H1 (cell line): ENCODE data around the gene ZNF750. TPM values are rescaled to one million over a fixed set of nuclear protein-coding genes. Genes with fewer than 3 reads are reported as not detected.

ENCODE experiments used
- CTCF ChIA-PET: fragments of 300-600 bp; sonication (Branson Sonifier 250); formaldehyde crosslinking; loops from one replicate; lab custom pipeline; 2021; ENCODE audit not compliant: partially characterized antibody; lab: Charles Lee
- POLR2A ChIA-PET: fragments of 300-600 bp; sonication (Branson Sonifier 250); formaldehyde crosslinking; loops from one replicate; lab custom pipeline; 2021; ENCODE audit warnings: inconsistent platforms; ENCODE audit not compliant: partially characterized antibody; lab: Charles Lee
- DNase-seq, 2 experiments: peaks; one replicate each; pipeline versions ENCODE4 v3.0.0 to v3.0.0-alpha.2; 2010 to 2022; ENCODE audit warnings: low spot score in 2 of 2, low read depth in 1 of 2, mixed read lengths in 1 of 2
- FAIRE-seq: peaks from 2 replicates; lab custom pipeline; 2011; peaks lifted over from hg19 to GRCh38; lab: Jason Lieb, UNC
- H2AFZ ChIP-seq: 2 replicates; pipeline ENCODE4 v1.8.1; 2012; ENCODE audit warnings: low read length, inconsistent platforms
- H2AK5ac ChIP-seq: 2 replicates; pipeline ENCODE4 v1.6.1; 2013; ENCODE audit warnings: low read depth, low read length
- H2BK120ac ChIP-seq: replicated peaks from 2 replicates; pipeline ENCODE3; 2013; ENCODE audit warnings: low read depth, low read length, inconsistent platforms
- H2BK12ac ChIP-seq: 2 replicates; pipeline ENCODE4 v1.6.1; 2013; ENCODE audit warnings: low read depth, low read length
- H2BK15ac ChIP-seq: 2 replicates; pipeline ENCODE4 v1.6.1; 2013; ENCODE audit warnings: low read length
- H2BK20ac ChIP-seq: 2 replicates; pipeline ENCODE4 v1.6.1; 2013; ENCODE audit warnings: low read length
- H2BK5ac ChIP-seq: 2 replicates; pipeline ENCODE4 v1.6.1; 2013; ENCODE audit warnings: low read depth, low read length
- H3K14ac ChIP-seq: 2 replicates; pipeline ENCODE4 v1.6.1; 2013; ENCODE audit warnings: inconsistent platforms; ENCODE audit not compliant: insufficient read length
- H3K18ac ChIP-seq: 2 replicates; pipeline ENCODE4 v1.6.1; 2013; ENCODE audit warnings: low read length; ENCODE audit errors: extremely low read depth
- H3K23ac ChIP-seq: 2 replicates; pipeline ENCODE4 v1.6.1; 2013; ENCODE audit warnings: inconsistent platforms; ENCODE audit not compliant: insufficient read length
- H3K23me2 ChIP-seq: 2 replicates; pipeline ENCODE4 v1.6.1; 2013; ENCODE audit warnings: low read depth, low read length
- H3K27ac ChIP-seq: 2 replicates; pipeline ENCODE4 v1.6.1; 2011; ENCODE audit warnings: low read depth, low read length, inconsistent platforms
- H3K27me3 ChIP-seq, 4 experiments: replicated peaks in 1 of 4; 1 replicate in 1 of 4; 2 replicates in 3 of 4; pipeline versions ENCODE4 v1.6.1 to v1.8.1; 2011 to 2013; ENCODE audit warnings: low read length in 3 of 4, mild to moderate bottlenecking in 3 of 4, inconsistent platforms in 2 of 4, mixed read lengths in 2 of 4, moderate library complexity in 1 of 4; ENCODE audit not compliant: control insufficient read depth in 3 of 4, insufficient read depth in 3 of 4; ENCODE audit errors: extremely low read depth in 1 of 4
- H3K36me3 ChIP-seq, 4 experiments: 2 replicates each; pipeline versions ENCODE4 v1.6.1 to v1.8.1; 2011 to 2013; ENCODE audit warnings: mild to moderate bottlenecking in 4 of 4, low read length in 3 of 4, moderate library complexity in 2 of 4, control low read depth in 1 of 4, inconsistent platforms in 1 of 4; ENCODE audit not compliant: insufficient read depth in 4 of 4, control insufficient read depth in 2 of 4
- H3K4ac ChIP-seq: replicated peaks from 2 replicates; pipeline ENCODE3; 2013; ENCODE audit warnings: low read length, low read depth, mixed read lengths, inconsistent platforms; ENCODE audit not compliant: insufficient read length
- H3K4me1 ChIP-seq, 4 experiments: replicated peaks in 1 of 4; 1 replicate in 1 of 4; 2 replicates in 3 of 4; pipeline versions ENCODE4 v1.6.1 to v1.8.1; 2011 to 2013; ENCODE audit warnings: low read length in 3 of 4, inconsistent platforms in 2 of 4, mixed read lengths in 1 of 4; ENCODE audit not compliant: insufficient read depth in 4 of 4, control insufficient read depth in 3 of 4
- H3K4me2 ChIP-seq, 2 experiments: 2 replicates each; pipeline versions ENCODE4 v1.6.1 to v1.8.1; 2011 to 2013; ENCODE audit warnings: low read depth in 2 of 2, low read length in 2 of 2, control low read depth in 1 of 2, inconsistent platforms in 1 of 2, mild to moderate bottlenecking in 1 of 2; ENCODE audit not compliant: insufficient read depth in 1 of 2
- H3K4me3 ChIP-seq, 4 experiments: fragments of 200-600, 300-600 bp in 1 of 4; sonication (generic), shearing (Covaris generic), sonication (Bioruptor Twin) in 1 of 4; 2 replicates each; pipeline versions ENCODE4 v1.5.1 to v1.8.1; 2011 to 2016; ENCODE audit warnings: low read length in 4 of 4, low read depth in 3 of 4, control low read depth in 2 of 4, inconsistent platforms in 2 of 4, mild to moderate bottlenecking in 2 of 4, mixed read lengths in 1 of 4, moderate library complexity in 1 of 4; ENCODE audit not compliant: insufficient read depth in 2 of 4; ENCODE audit errors: extremely low read depth in 1 of 4
- H3K56ac ChIP-seq: replicated peaks from 2 replicates; pipeline ENCODE3; 2013; ENCODE audit warnings: low read depth, mild to moderate bottlenecking, mixed read lengths, low read length, inconsistent platforms; ENCODE audit not compliant: insufficient read length
- H3K79me1 ChIP-seq: 2 replicates; pipeline ENCODE4 v1.6.1; 2013; ENCODE audit warnings: low read depth, low read length, control low read depth
- H3K79me2 ChIP-seq, 2 experiments: 2 replicates each; pipeline versions ENCODE4 v1.6.1 to v1.8.1; 2012 to 2013; ENCODE audit warnings: low read length in 2 of 2, mild to moderate bottlenecking in 2 of 2, inconsistent platforms in 1 of 2; ENCODE audit not compliant: insufficient read depth in 2 of 2, control insufficient read depth in 1 of 2
- H3K9ac ChIP-seq, 4 experiments: replicated peaks in 1 of 4; 1 replicate in 1 of 4; 2 replicates in 3 of 4; pipeline versions ENCODE4 v1.6.1 to v1.8.1; 2011 to 2013; ENCODE audit warnings: low read depth in 3 of 4, low read length in 3 of 4, control low read depth in 2 of 4, mild to moderate bottlenecking in 2 of 4, moderate library complexity in 2 of 4, inconsistent platforms in 1 of 4; ENCODE audit errors: extremely low read depth in 1 of 4
- H3K9me3 ChIP-seq, 2 experiments: 2 replicates each; pipeline versions ENCODE4 v1.6.1 to v1.8.1; 2012 to 2013; ENCODE audit warnings: mild to moderate bottlenecking in 2 of 2, moderate library complexity in 2 of 2, control low read depth in 1 of 2, inconsistent platforms in 1 of 2, low read depth in 1 of 2, low read length in 1 of 2, mixed read lengths in 1 of 2; ENCODE audit not compliant: insufficient read depth in 2 of 2
- H4K20me1 ChIP-seq, 2 experiments: replicated peaks in 1 of 2; 2 replicates each; pipeline versions ENCODE3 to v1.8.1; 2011 to 2013; ENCODE audit warnings: inconsistent platforms in 2 of 2, low read length in 2 of 2, mild to moderate bottlenecking in 1 of 2; ENCODE audit not compliant: insufficient read depth in 2 of 2, control insufficient read depth in 1 of 2
- H4K5ac ChIP-seq: 2 replicates; pipeline ENCODE4 v1.6.1; 2013; ENCODE audit warnings: low read length, low read depth, mixed read lengths, inconsistent platforms; ENCODE audit not compliant: insufficient read length
- H4K8ac ChIP-seq: 2 replicates; pipeline ENCODE4 v1.8.0; 2013; ENCODE audit warnings: mild to moderate bottlenecking, moderate library complexity, low read length, inconsistent platforms; ENCODE audit not compliant: insufficient read depth; ENCODE audit errors: extremely low read depth
- H4K91ac ChIP-seq: replicated peaks from 2 replicates; pipeline ENCODE3; 2013; ENCODE audit warnings: low read length, mixed read lengths, inconsistent platforms; ENCODE audit not compliant: insufficient read length
- CHD1 ChIP-seq: IDR thresholded peaks from 2 replicates; pipeline ENCODE4 v1.6.1; 2012; ENCODE audit warnings: low read depth, low read length, improper control_type of control experiment
- GABPA ChIP-seq: IDR thresholded peaks from 2 replicates; pipeline ENCODE4 v1.6.1; 2011; ENCODE audit warnings: mild to moderate bottlenecking, low read length, moderate library complexity, borderline replicate concordance; ENCODE audit not compliant: insufficient read depth
- HDAC2 ChIP-seq, 2 experiments: fragments of 300-600 bp in 1 of 2; sonication (generic) in 1 of 2; IDR thresholded peaks; 2 replicates each; pipeline ENCODE4 v1.6.1; 2011 to 2012; ENCODE audit warnings: low read depth in 2 of 2, low read length in 2 of 2, mild to moderate bottlenecking in 2 of 2, moderate library complexity in 2 of 2, borderline replicate concordance in 1 of 2, inconsistent platforms in 1 of 2
- NANOG ChIP-seq: IDR thresholded peaks from 2 replicates; pipeline ENCODE4 v1.6.1; 2011; ENCODE audit warnings: low read length, low read depth, mild to moderate bottlenecking, inconsistent platforms; ENCODE audit not compliant: insufficient read depth, poor library complexity, severe bottlenecking
- POLR2A ChIP-seq, 2 experiments: IDR thresholded peaks; 1 replicate in 1 of 2; 2 replicates in 1 of 2; pipeline ENCODE4 v1.6.1; 2011; ENCODE audit warnings: low read depth in 2 of 2, low read length in 2 of 2, mild to moderate bottlenecking in 2 of 2; ENCODE audit errors: control extremely low read depth in 1 of 2
- RBBP5 ChIP-seq: IDR thresholded peaks from 2 replicates; pipeline ENCODE4 v1.7.1; 2012; ENCODE audit warnings: low read depth, mild to moderate bottlenecking, inconsistent platforms, low read length, moderate library complexity, borderline replicate concordance
- RFX5 ChIP-seq: IDR thresholded peaks from 2 replicates; pipeline ENCODE4 v1.6.1; 2011; ENCODE audit warnings: low read depth, low read length, improper control_type of control experiment, borderline replicate concordance
- RXRA ChIP-seq: IDR thresholded peaks from 2 replicates; pipeline ENCODE4 v1.6.1; 2011; ENCODE audit warnings: low read depth, mild to moderate bottlenecking, low read length, moderate library complexity; ENCODE audit not compliant: insufficient read depth
- SIRT6 ChIP-seq: IDR thresholded peaks from one replicate; pipeline ENCODE4 v1.7.1; 2012; ENCODE audit warnings: low read length, inconsistent platforms
- TCF12 ChIP-seq: IDR thresholded peaks from 2 replicates; pipeline ENCODE4 v1.6.1; 2011; ENCODE audit warnings: low read depth, mild to moderate bottlenecking, low read length
- WGBS, 2 experiments: shearing (Covaris generic) in 1 of 2; methylation state at CpG; one replicate each; pipeline versions ENCODE4 v1.1.6 to v1.1.7; 2013 to 2015; ENCODE audit warnings: low lambda C conversion rate in 2 of 2, mixed read lengths in 2 of 2, inconsistent platforms in 1 of 2, low coverage in 1 of 2, missing lambda C conversion rate in 1 of 2; ENCODE audit not compliant: insufficient replicate concordance in 2 of 2, insufficient coverage in 1 of 2, insufficient read length in 1 of 2; ENCODE audit errors: extremely low coverage in 1 of 2, missing lambda C conversion rate in 1 of 2; 5-methylcytosine and 5-hydroxymethylcytosine counted together
- polyA plus RNA-seq, 7 experiments: library from polyadenylated mRNA; depleted of rRNA in 3 of 7; stranded (reverse) in 5 of 7; unstranded in 2 of 7; fragments of >200 nt in 5 of 7; fragments of 200-250 nt in 2 of 7; gene quantifications; 1 replicate in 5 of 7; 2 replicates in 1 of 7; 4 replicates in 1 of 7; pipeline versions ENCODE4 v1.2.1 to v1.2.3, GENCODE V29; 2011 to 2013; ENCODE audit warnings: missing spikeins in 2 of 7, mixed read lengths in 2 of 7
- total RNA-seq: library from RNA; stranded (reverse); fragmentation: NEBNext Ultra II Directional; extraction: Animal tissue kit (Norgen Biotek cat#: 25700); gene quantifications from 2 replicates; pipeline ENCODE4 v1.2.1, GENCODE V29; 2021
- TF ChIP-seq, protein P1 (sequence below): IDR thresholded peaks from 2 replicates; pipeline ENCODE4 v1.6.1; 2011; ENCODE audit warnings: low read length, improper control_type of control experiment
- TF ChIP-seq, protein P2 (sequence below): IDR thresholded peaks from 2 replicates; pipeline ENCODE4 v1.6.1; 2011; ENCODE audit warnings: low read depth, mild to moderate bottlenecking, low read length; ENCODE audit not compliant: insufficient read depth

The ZNF750 gene
- total and polyA plus RNA-seq, 2 of the 8 experiments (the other 6 are each of a cell fraction or from before 2014, with no cell fraction given) = not detected

GRCh38 chr17:82786427-82786826 is 53.4 kb downstream of the ZNF750 start:
- Histone ChIP-seq H4K5ac (no peak overlapping the region), H3K4me3 (no peak overlapping the region), H3K23me2 (0 out of 2 replicates have a peak, but pooled peaks cover 2% of the 10 kb centered on the region), H4K8ac (no peak overlapping the region), H2AK5ac (no peak overlapping the region), H2BK12ac (no peak overlapping the region), H3K79me2 (peaks cover 0 to 26% of the 10 kb centered on the region in 2 experiments; a peak in 2 of 4 replicates), H4K20me1 (peaks cover 11 to 31% of the 10 kb centered on the region in 2 experiments), H2AFZ (no peak overlapping the region), H3K79me1 (peaks cover 26% of the 10 kb centered on the region), H3K27me3 (no peaks in the 10 kb centered on the region), H3K23ac (no peak overlapping the region), H4K91ac (no peak overlapping the region), H3K36me3 (peaks cover 5 to 24% (median 14%) of the 10 kb centered on the region in 4 experiments; a peak in 7 of 8 replicates), H3K56ac (no peak overlapping the region), H2BK5ac (no peak overlapping the region), H2BK15ac (no peak overlapping the region), H3K27ac (no peak overlapping the region), H3K18ac (no peak overlapping the region; the same call in 1 of the 2 replicates), H3K9me3 (peaks cover 0 to 3% of the 10 kb centered on the region in 2 experiments; a peak in 1 of 4 replicates), H3K4me1 (peaks cover 0 to 4% (median 1%) of the 10 kb centered on the region in 4 experiments; a peak in 1 of 7 replicates), H2BK120ac (no peak overlapping the region), H3K4me2 (no peak overlapping the region), H3K14ac (no peak overlapping the region), H2BK20ac (no peak overlapping the region), H3K9ac (no peak overlapping the region), H3K4ac (no peak overlapping the region)
- ChIA-PET CTCF (interaction anchor here (1.1 to 1.2 kb wide), 2 partner anchors 11 to 126 kb away, joined by 3 read pairs; no protein-coding TSS in a partner anchor), POLR2A (no interaction called here)
- no peak for FAIRE-seq
- no peak for DNase-seq
- 84% methylated on average over 9 of the region's 10 CpGs; no CpG with 5 or more reads in 1 of the 2 experiments for WGBS, 2 experiments
- TF ChIP-seq HDAC2 (IDR thresholded peaks at IDR 0.05; ENCODE audit: borderline replicate concordance in 1 of 2, low read depth in 2 of 2, low read length in 2 of 2) (no peak), GABPA (no peak), NANOG (no peak), TCF12 (no peak), RFX5 (no peak), CHD1 (no peak), RXRA (no peak), SIRT6 (no peak), POLR2A (IDR thresholded peaks at IDR 0.05; ENCODE audit: control extremely low read depth in 1 of 2, low read depth in 2 of 2, low read length in 2 of 2) (no peak), RBBP5 (no peak)
- TF ChIP-seq, protein P1, sequence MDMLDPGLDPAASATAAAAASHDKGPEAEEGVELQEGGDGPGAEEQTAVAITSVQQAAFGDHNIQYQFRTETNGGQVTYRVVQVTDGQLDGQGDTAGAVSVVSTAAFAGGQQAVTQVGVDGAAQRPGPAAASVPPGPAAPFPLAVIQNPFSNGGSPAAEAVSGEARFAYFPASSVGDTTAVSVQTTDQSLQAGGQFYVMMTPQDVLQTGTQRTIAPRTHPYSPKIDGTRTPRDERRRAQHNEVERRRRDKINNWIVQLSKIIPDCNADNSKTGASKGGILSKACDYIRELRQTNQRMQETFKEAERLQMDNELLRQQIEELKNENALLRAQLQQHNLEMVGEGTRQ = no peak
- TF ChIP-seq, protein P2, sequence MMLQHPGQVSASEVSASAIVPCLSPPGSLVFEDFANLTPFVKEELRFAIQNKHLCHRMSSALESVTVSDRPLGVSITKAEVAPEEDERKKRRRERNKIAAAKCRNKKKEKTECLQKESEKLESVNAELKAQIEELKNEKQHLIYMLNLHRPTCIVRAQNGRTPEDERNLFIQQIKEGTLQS = no peak
